OCI-LY3 (cell line): Measurements from ENCODE around the gene TM4SF5.

Source experiments
- CTCF ChIP-seq: fragments of 200-600, 300-600 bp; sonication (generic); IDR thresholded peaks from 2 replicates; pipeline ENCODE4 v1.5.1; 2014; ENCODE audit warnings: antibody characterized with exemption, low read length, low read depth
- EZH2phosphoT487 ChIP-seq: fragments of 200-600 bp; shearing (Covaris generic); IDR thresholded peaks from 2 replicates; pipeline ENCODE4 v1.6.1; 2018; ENCODE audit warnings: antibody characterized with exemption, mixed run types, low read depth

GRCh38 chr17:4822835-4823234 is 51.1 kb downstream of the TM4SF5 start:
- TF ChIP-seq CTCF: no peak
- TF ChIP-seq EZH2phosphoT487: no peak
